ENCODE measurements around the gene KCNV2.

Gene KCNV2

DNA sequence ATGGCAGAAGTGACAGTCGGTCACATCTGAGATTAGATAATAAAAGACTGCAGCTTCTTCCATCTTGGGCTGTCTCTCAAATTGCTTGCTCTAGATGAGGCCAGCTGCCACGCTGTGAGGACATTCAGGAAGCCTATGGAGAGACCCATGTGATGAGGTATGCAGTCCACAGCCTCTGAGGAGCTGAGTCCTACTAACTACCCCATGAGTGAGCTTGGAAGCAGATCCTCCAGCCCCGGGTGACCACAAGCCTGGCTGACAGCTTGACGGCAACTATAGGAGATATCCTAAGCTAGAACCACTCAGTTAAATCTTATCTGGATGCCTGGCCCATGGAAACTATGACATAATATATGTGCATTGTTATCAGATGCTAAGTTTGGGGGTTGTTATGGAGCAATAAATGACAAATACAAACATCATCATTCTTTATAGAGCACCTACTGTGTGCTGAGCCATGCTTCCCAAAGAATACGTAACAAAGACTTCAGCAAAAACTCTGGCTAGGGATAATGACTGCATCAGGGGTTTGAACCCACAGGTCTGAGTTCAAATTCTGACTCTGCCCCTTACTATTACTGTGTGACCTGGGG lies 26.7 kb downstream of the KCNV2 start:
- TF ChIP-seq, protein P1, sequence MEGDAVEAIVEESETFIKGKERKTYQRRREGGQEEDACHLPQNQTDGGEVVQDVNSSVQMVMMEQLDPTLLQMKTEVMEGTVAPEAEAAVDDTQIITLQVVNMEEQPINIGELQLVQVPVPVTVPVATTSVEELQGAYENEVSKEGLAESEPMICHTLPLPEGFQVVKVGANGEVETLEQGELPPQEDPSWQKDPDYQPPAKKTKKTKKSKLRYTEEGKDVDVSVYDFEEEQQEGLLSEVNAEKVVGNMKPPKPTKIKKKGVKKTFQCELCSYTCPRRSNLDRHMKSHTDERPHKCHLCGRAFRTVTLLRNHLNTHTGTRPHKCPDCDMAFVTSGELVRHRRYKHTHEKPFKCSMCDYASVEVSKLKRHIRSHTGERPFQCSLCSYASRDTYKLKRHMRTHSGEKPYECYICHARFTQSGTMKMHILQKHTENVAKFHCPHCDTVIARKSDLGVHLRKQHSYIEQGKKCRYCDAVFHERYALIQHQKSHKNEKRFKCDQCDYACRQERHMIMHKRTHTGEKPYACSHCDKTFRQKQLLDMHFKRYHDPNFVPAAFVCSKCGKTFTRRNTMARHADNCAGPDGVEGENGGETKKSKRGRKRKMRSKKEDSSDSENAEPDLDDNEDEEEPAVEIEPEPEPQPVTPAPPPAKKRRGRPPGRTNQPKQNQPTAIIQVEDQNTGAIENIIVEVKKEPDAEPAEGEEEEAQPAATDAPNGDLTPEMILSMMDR (IDR thresholded peaks at IDR 0.05), result no peak

GRCh38 chr9:2745560-2746380 lies 28.5 kb downstream of the KCNV2 start:
- TF ChIP-seq, protein P1 (IDR thresholded peaks at IDR 0.05), result no peak

GRCh38 chr9:2749485-2749884 lies 32.2 kb downstream of the KCNV2 start:
- TF ChIP-seq, protein P1 (IDR thresholded peaks at IDR 0.05), result no peak

- TF ChIP-seq, protein P1 (IDR thresholded peaks at IDR 0.05), result no peak
Measured at GRCh38 chr9:2755285-2755684, 38.0 kb downstream of the KCNV2 start.

- TF ChIP-seq, protein P1 (IDR thresholded peaks at IDR 0.05), result no peak
Measured at GRCh38 chr9:2758162-2758897, 41.0 kb downstream of the KCNV2 start.

- TF ChIP-seq, protein P1 (IDR thresholded peaks at IDR 0.05), result no peak
Measured at GRCh38 chr9:2758898-2759510, 41.7 kb downstream of the KCNV2 start.

DNA sequence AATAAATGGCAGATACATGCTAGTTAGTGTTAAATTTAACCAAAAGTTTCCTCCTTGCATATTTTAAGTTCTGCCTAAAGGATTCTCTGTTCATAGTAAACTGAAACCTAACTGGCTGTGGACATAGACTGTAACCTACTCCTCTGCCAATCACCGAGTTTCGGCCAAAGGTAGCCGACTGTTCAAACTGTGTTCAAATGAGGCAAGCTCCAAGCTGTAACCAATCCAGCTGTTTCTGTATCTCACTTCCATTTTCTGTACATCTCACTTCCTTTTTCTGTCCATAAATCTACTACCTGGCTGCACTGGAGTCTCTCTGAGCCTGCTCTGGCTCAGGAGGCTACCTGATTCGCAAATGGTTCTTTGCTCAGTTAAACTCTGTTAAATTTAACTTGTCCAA lies 44.1 kb downstream of the KCNV2 start:
- TF ChIP-seq, protein P1 (IDR thresholded peaks at IDR 0.05), result no peak
